H1 (cell line): Measurements from ENCODE around the gene VSTM2B. TPM values are rescaled to one million over a fixed set of nuclear protein-coding genes. Genes with fewer than 3 reads are reported as not detected.

Source experiments
- CTCF ChIA-PET: fragments of 300-600 bp; sonication (Branson Sonifier 250); formaldehyde crosslinking; loops from one replicate; lab custom pipeline; 2021; ENCODE audit not compliant: partially characterized antibody; lab: Charles Lee
- POLR2A ChIA-PET: fragments of 300-600 bp; sonication (Branson Sonifier 250); formaldehyde crosslinking; loops from one replicate; lab custom pipeline; 2021; ENCODE audit warnings: inconsistent platforms; ENCODE audit not compliant: partially characterized antibody; lab: Charles Lee
- DNase-seq, 2 experiments: peaks; one replicate each; pipeline versions ENCODE4 v3.0.0 to v3.0.0-alpha.2; 2010 to 2022; ENCODE audit warnings: low spot score in 2 of 2, low read depth in 1 of 2, mixed read lengths in 1 of 2
- FAIRE-seq: peaks from 2 replicates; lab custom pipeline; 2011; peaks lifted over from hg19 to GRCh38; lab: Jason Lieb, UNC
- H2AFZ ChIP-seq: 2 replicates; pipeline ENCODE4 v1.8.1; 2012; ENCODE audit warnings: low read length, inconsistent platforms
- H2AK5ac ChIP-seq: 2 replicates; pipeline ENCODE4 v1.6.1; 2013; ENCODE audit warnings: low read depth, low read length
- H2BK120ac ChIP-seq: replicated peaks from 2 replicates; pipeline ENCODE3; 2013; ENCODE audit warnings: low read depth, low read length, inconsistent platforms
- H2BK12ac ChIP-seq: 2 replicates; pipeline ENCODE4 v1.6.1; 2013; ENCODE audit warnings: low read depth, low read length
- H2BK15ac ChIP-seq: 2 replicates; pipeline ENCODE4 v1.6.1; 2013; ENCODE audit warnings: low read length
- H2BK20ac ChIP-seq: 2 replicates; pipeline ENCODE4 v1.6.1; 2013; ENCODE audit warnings: low read length
- H2BK5ac ChIP-seq: 2 replicates; pipeline ENCODE4 v1.6.1; 2013; ENCODE audit warnings: low read depth, low read length
- H3K14ac ChIP-seq: 2 replicates; pipeline ENCODE4 v1.6.1; 2013; ENCODE audit warnings: inconsistent platforms; ENCODE audit not compliant: insufficient read length
- H3K18ac ChIP-seq: 2 replicates; pipeline ENCODE4 v1.6.1; 2013; ENCODE audit warnings: low read length; ENCODE audit errors: extremely low read depth
- H3K23ac ChIP-seq: 2 replicates; pipeline ENCODE4 v1.6.1; 2013; ENCODE audit warnings: inconsistent platforms; ENCODE audit not compliant: insufficient read length
- H3K23me2 ChIP-seq: 2 replicates; pipeline ENCODE4 v1.6.1; 2013; ENCODE audit warnings: low read depth, low read length
- H3K27ac ChIP-seq: 2 replicates; pipeline ENCODE4 v1.6.1; 2011; ENCODE audit warnings: low read depth, low read length, inconsistent platforms
- H3K27me3 ChIP-seq, 4 experiments: replicated peaks in 1 of 4; 1 replicate in 1 of 4; 2 replicates in 3 of 4; pipeline versions ENCODE4 v1.6.1 to v1.8.1; 2011 to 2013; ENCODE audit warnings: low read length in 3 of 4, mild to moderate bottlenecking in 3 of 4, inconsistent platforms in 2 of 4, mixed read lengths in 2 of 4, moderate library complexity in 1 of 4; ENCODE audit not compliant: control insufficient read depth in 3 of 4, insufficient read depth in 3 of 4; ENCODE audit errors: extremely low read depth in 1 of 4
- H3K36me3 ChIP-seq, 4 experiments: 2 replicates each; pipeline versions ENCODE4 v1.6.1 to v1.8.1; 2011 to 2013; ENCODE audit warnings: mild to moderate bottlenecking in 4 of 4, low read length in 3 of 4, moderate library complexity in 2 of 4, control low read depth in 1 of 4, inconsistent platforms in 1 of 4; ENCODE audit not compliant: insufficient read depth in 4 of 4, control insufficient read depth in 2 of 4
- H3K4ac ChIP-seq: replicated peaks from 2 replicates; pipeline ENCODE3; 2013; ENCODE audit warnings: low read length, low read depth, mixed read lengths, inconsistent platforms; ENCODE audit not compliant: insufficient read length
- H3K4me1 ChIP-seq, 4 experiments: replicated peaks in 1 of 4; 1 replicate in 1 of 4; 2 replicates in 3 of 4; pipeline versions ENCODE4 v1.6.1 to v1.8.1; 2011 to 2013; ENCODE audit warnings: low read length in 3 of 4, inconsistent platforms in 2 of 4, mixed read lengths in 1 of 4; ENCODE audit not compliant: insufficient read depth in 4 of 4, control insufficient read depth in 3 of 4
- H3K4me2 ChIP-seq, 2 experiments: 2 replicates each; pipeline versions ENCODE4 v1.6.1 to v1.8.1; 2011 to 2013; ENCODE audit warnings: low read depth in 2 of 2, low read length in 2 of 2, control low read depth in 1 of 2, inconsistent platforms in 1 of 2, mild to moderate bottlenecking in 1 of 2; ENCODE audit not compliant: insufficient read depth in 1 of 2
- H3K4me3 ChIP-seq, 4 experiments: fragments of 200-600, 300-600 bp in 1 of 4; sonication (generic), shearing (Covaris generic), sonication (Bioruptor Twin) in 1 of 4; 2 replicates each; pipeline versions ENCODE4 v1.5.1 to v1.8.1; 2011 to 2016; ENCODE audit warnings: low read length in 4 of 4, low read depth in 3 of 4, control low read depth in 2 of 4, inconsistent platforms in 2 of 4, mild to moderate bottlenecking in 2 of 4, mixed read lengths in 1 of 4, moderate library complexity in 1 of 4; ENCODE audit not compliant: insufficient read depth in 2 of 4; ENCODE audit errors: extremely low read depth in 1 of 4
- H3K56ac ChIP-seq: replicated peaks from 2 replicates; pipeline ENCODE3; 2013; ENCODE audit warnings: low read depth, mild to moderate bottlenecking, mixed read lengths, low read length, inconsistent platforms; ENCODE audit not compliant: insufficient read length
- H3K79me1 ChIP-seq: 2 replicates; pipeline ENCODE4 v1.6.1; 2013; ENCODE audit warnings: low read depth, low read length, control low read depth
- H3K79me2 ChIP-seq, 2 experiments: 2 replicates each; pipeline versions ENCODE4 v1.6.1 to v1.8.1; 2012 to 2013; ENCODE audit warnings: low read length in 2 of 2, mild to moderate bottlenecking in 2 of 2, inconsistent platforms in 1 of 2; ENCODE audit not compliant: insufficient read depth in 2 of 2, control insufficient read depth in 1 of 2
- H3K9ac ChIP-seq, 4 experiments: replicated peaks in 1 of 4; 1 replicate in 1 of 4; 2 replicates in 3 of 4; pipeline versions ENCODE4 v1.6.1 to v1.8.1; 2011 to 2013; ENCODE audit warnings: low read depth in 3 of 4, low read length in 3 of 4, control low read depth in 2 of 4, mild to moderate bottlenecking in 2 of 4, moderate library complexity in 2 of 4, inconsistent platforms in 1 of 4; ENCODE audit errors: extremely low read depth in 1 of 4
- H3K9me3 ChIP-seq, 2 experiments: 2 replicates each; pipeline versions ENCODE4 v1.6.1 to v1.8.1; 2012 to 2013; ENCODE audit warnings: mild to moderate bottlenecking in 2 of 2, moderate library complexity in 2 of 2, control low read depth in 1 of 2, inconsistent platforms in 1 of 2, low read depth in 1 of 2, low read length in 1 of 2, mixed read lengths in 1 of 2; ENCODE audit not compliant: insufficient read depth in 2 of 2
- H4K20me1 ChIP-seq, 2 experiments: replicated peaks in 1 of 2; 2 replicates each; pipeline versions ENCODE3 to v1.8.1; 2011 to 2013; ENCODE audit warnings: inconsistent platforms in 2 of 2, low read length in 2 of 2, mild to moderate bottlenecking in 1 of 2; ENCODE audit not compliant: insufficient read depth in 2 of 2, control insufficient read depth in 1 of 2
- H4K5ac ChIP-seq: 2 replicates; pipeline ENCODE4 v1.6.1; 2013; ENCODE audit warnings: low read length, low read depth, mixed read lengths, inconsistent platforms; ENCODE audit not compliant: insufficient read length
- H4K8ac ChIP-seq: 2 replicates; pipeline ENCODE4 v1.8.0; 2013; ENCODE audit warnings: mild to moderate bottlenecking, moderate library complexity, low read length, inconsistent platforms; ENCODE audit not compliant: insufficient read depth; ENCODE audit errors: extremely low read depth
- H4K91ac ChIP-seq: replicated peaks from 2 replicates; pipeline ENCODE3; 2013; ENCODE audit warnings: low read length, mixed read lengths, inconsistent platforms; ENCODE audit not compliant: insufficient read length
- CHD1 ChIP-seq: IDR thresholded peaks from 2 replicates; pipeline ENCODE4 v1.6.1; 2012; ENCODE audit warnings: low read depth, low read length, improper control_type of control experiment
- JUND ChIP-seq: IDR thresholded peaks from 2 replicates; pipeline ENCODE4 v1.6.1; 2011; ENCODE audit warnings: mild to moderate bottlenecking, improper control_type of control experiment, low read length
- MAFK ChIP-seq: IDR thresholded peaks from 2 replicates; pipeline ENCODE4 v1.6.1; 2012; ENCODE audit warnings: low read depth, mild to moderate bottlenecking, improper control_type of control experiment, low read length
- MAX ChIP-seq: IDR thresholded peaks from 2 replicates; pipeline ENCODE4 v1.6.1; 2012; ENCODE audit warnings: inconsistent platforms
- PHF8 ChIP-seq: fragments of 200-600 bp; sonication (generic); conservative IDR thresholded peaks from 2 replicates; pipeline ENCODE4 v1.7.1; 2012; ENCODE audit warnings: low read depth, mild to moderate bottlenecking, inconsistent platforms, low read length, moderate library complexity
- RBBP5 ChIP-seq: IDR thresholded peaks from 2 replicates; pipeline ENCODE4 v1.7.1; 2012; ENCODE audit warnings: low read depth, mild to moderate bottlenecking, inconsistent platforms, low read length, moderate library complexity, borderline replicate concordance
- SIX5 ChIP-seq: IDR thresholded peaks from 2 replicates; pipeline ENCODE4 v1.6.1; 2011; ENCODE audit warnings: mild to moderate bottlenecking, low read depth, low read length
- TAF7 ChIP-seq: optimal IDR thresholded peaks from 2 replicates; pipeline ENCODE3; 2011; ENCODE audit warnings: low read depth, mild to moderate bottlenecking, inconsistent platforms, low read length, moderate library complexity, borderline replicate concordance
- TBP ChIP-seq: IDR thresholded peaks from 2 replicates; pipeline ENCODE4 v1.6.1; 2011; ENCODE audit warnings: low read depth, low read length, improper control_type of control experiment
- TCF12 ChIP-seq: IDR thresholded peaks from 2 replicates; pipeline ENCODE4 v1.6.1; 2011; ENCODE audit warnings: low read depth, mild to moderate bottlenecking, low read length
- YY1 ChIP-seq: IDR thresholded peaks from 2 replicates; pipeline ENCODE4 v1.6.1; 2011; ENCODE audit warnings: low read depth, mild to moderate bottlenecking, low read length
- WGBS, 2 experiments: shearing (Covaris generic) in 1 of 2; methylation state at CpG; one replicate each; pipeline versions ENCODE4 v1.1.6 to v1.1.7; 2013 to 2015; ENCODE audit warnings: low lambda C conversion rate in 2 of 2, mixed read lengths in 2 of 2, inconsistent platforms in 1 of 2, low coverage in 1 of 2, missing lambda C conversion rate in 1 of 2; ENCODE audit not compliant: insufficient replicate concordance in 2 of 2, insufficient coverage in 1 of 2, insufficient read length in 1 of 2; ENCODE audit errors: extremely low coverage in 1 of 2, missing lambda C conversion rate in 1 of 2; 5-methylcytosine and 5-hydroxymethylcytosine counted together
- polyA plus RNA-seq, 7 experiments: library from polyadenylated mRNA; depleted of rRNA in 3 of 7; stranded (reverse) in 5 of 7; unstranded in 2 of 7; fragments of >200 nt in 5 of 7; fragments of 200-250 nt in 2 of 7; gene quantifications; 1 replicate in 5 of 7; 2 replicates in 1 of 7; 4 replicates in 1 of 7; pipeline versions ENCODE4 v1.2.1 to v1.2.3, GENCODE V29; 2011 to 2013; ENCODE audit warnings: missing spikeins in 2 of 7, mixed read lengths in 2 of 7
- total RNA-seq: library from RNA; stranded (reverse); fragmentation: NEBNext Ultra II Directional; extraction: Animal tissue kit (Norgen Biotek cat#: 25700); gene quantifications from 2 replicates; pipeline ENCODE4 v1.2.1, GENCODE V29; 2021

VSTM2B gene
- total and polyA plus RNA-seq, 2 of the 8 experiments (the other 6 are each of a cell fraction or from before 2014, with no cell fraction given): 0.82 to 1.5 TPM

- no peak overlapping the region for H3K18ac ChIP-seq
Observed at GRCh38 chr19:29511768-29512167, 14.0 kb upstream of the VSTM2B start.

More at GRCh38 chr19:29511768-29512167, 14.0 kb upstream of the VSTM2B start:
- no peak overlapping the region; the same call in 1 of the 2 replicates for H2AK5ac ChIP-seq
- H4K91ac ChIP-seq: no peak overlapping the region
- no peak overlapping the region for H3K23ac ChIP-seq
- DNase-seq: no peak
- H3K4me1 ChIP-seq: peaks cover 0 to 12% (median 3%) of the 10 kb centered on the region in 4 experiments; a peak in 3 of 7 replicates
- no peak for FAIRE-seq
- no peak overlapping the region for H3K4ac ChIP-seq
- H4K5ac ChIP-seq: no peak overlapping the region
- ChIA-PET CTCF (no interaction called here), POLR2A (no interaction called here)
- H4K20me1 ChIP-seq: no peaks in the 10 kb centered on the region
- H3K27me3 ChIP-seq: no peaks in the 10 kb centered on the region; a peak in 1 of 7 replicates
- H3K14ac ChIP-seq: no peak overlapping the region
- H2AFZ ChIP-seq: no peak overlapping the region
- no peak overlapping the region for H2BK15ac ChIP-seq
- H3K4me2 ChIP-seq: no peak overlapping the region
- no peaks in the 10 kb centered on the region for H3K36me3 ChIP-seq
- TF ChIP-seq SIX5 (no peak), JUND (no peak), TBP (no peak), CHD1 (no peak), TCF12 (no peak), YY1 (no peak), PHF8 (no peak), TAF7 (no peak), MAFK (no peak), RBBP5 (no peak), MAX (no peak)
- no peaks in the 10 kb centered on the region for H3K79me2 ChIP-seq
- H3K79me1 ChIP-seq: no peaks in the 10 kb centered on the region
- H2BK12ac ChIP-seq: no peak overlapping the region
- H3K27ac ChIP-seq: no peak overlapping the region
- H4K8ac ChIP-seq: no peak overlapping the region
- no peak overlapping the region for H3K4me3 ChIP-seq
- no peak overlapping the region for H2BK20ac ChIP-seq
- H2BK120ac ChIP-seq: no peak overlapping the region
- no peaks in the 10 kb centered on the region for H3K9me3 ChIP-seq
- H3K9ac ChIP-seq: no peak overlapping the region
- peaks cover 4% of the 10 kb centered on the region; the same call in 1 of the 2 replicates for H3K23me2 ChIP-seq
- WGBS, 2 experiments: 100% methylated on average over 1 to 3 of the region's 3 CpGs
- H2BK5ac ChIP-seq: no peak overlapping the region
- H3K56ac ChIP-seq: no peak overlapping the region
